Large intestine (tissue), 3 donors: ENCODE results near the gene INTS11. TPM values are rescaled to one million over a fixed set of nuclear protein-coding genes. Genes with fewer than 3 reads are reported as not detected.

Experiments
- DNase-seq, 2 donors: peaks; one replicate each; pipeline versions ENCODE4 v3.0.0 to v3.0.0-alpha.2; 2013
- H3K27ac ChIP-seq: one replicate; pipeline ENCODE4 v1.5.1; 2013; ENCODE audit warnings: low read length
- H3K27me3 ChIP-seq: 2 replicates; pipeline ENCODE4 v1.6.1; 2013; ENCODE audit warnings: low read length; ENCODE audit not compliant: control insufficient read depth, insufficient read depth
- H3K36me3 ChIP-seq: 2 replicates; pipeline ENCODE4 v1.6.1; 2013; ENCODE audit warnings: low read length; ENCODE audit not compliant: control insufficient read depth, insufficient read depth
- H3K4me1 ChIP-seq: one replicate; pipeline ENCODE4 v1.6.1; 2013; ENCODE audit warnings: low read length; ENCODE audit not compliant: control insufficient read depth, insufficient read depth
- H3K4me3 ChIP-seq: one replicate; pipeline ENCODE4 v1.5.1; 2013; ENCODE audit warnings: low read length
- H3K9me3 ChIP-seq: one replicate; pipeline ENCODE4 v1.6.1; 2013; ENCODE audit warnings: mild to moderate bottlenecking, low read depth, low read length, moderate library complexity; ENCODE audit not compliant: control insufficient read depth
- WGBS: methylation state at CpG from one replicate; pipeline ENCODE4 v1.1.5; 2013; ENCODE audit warnings: low lambda C conversion rate; ENCODE audit not compliant: insufficient coverage; 5-methylcytosine and 5-hydroxymethylcytosine counted together
- polyA plus RNA-seq: library from polyadenylated mRNA; unstranded; fragments of 120-200 nt; gene quantifications from one replicate; pipeline ENCODE4 v1.2.1, GENCODE V29; 2013

INTS11 gene
- polyA plus RNA-seq, 1 donor: 147 TPM

DNA sequence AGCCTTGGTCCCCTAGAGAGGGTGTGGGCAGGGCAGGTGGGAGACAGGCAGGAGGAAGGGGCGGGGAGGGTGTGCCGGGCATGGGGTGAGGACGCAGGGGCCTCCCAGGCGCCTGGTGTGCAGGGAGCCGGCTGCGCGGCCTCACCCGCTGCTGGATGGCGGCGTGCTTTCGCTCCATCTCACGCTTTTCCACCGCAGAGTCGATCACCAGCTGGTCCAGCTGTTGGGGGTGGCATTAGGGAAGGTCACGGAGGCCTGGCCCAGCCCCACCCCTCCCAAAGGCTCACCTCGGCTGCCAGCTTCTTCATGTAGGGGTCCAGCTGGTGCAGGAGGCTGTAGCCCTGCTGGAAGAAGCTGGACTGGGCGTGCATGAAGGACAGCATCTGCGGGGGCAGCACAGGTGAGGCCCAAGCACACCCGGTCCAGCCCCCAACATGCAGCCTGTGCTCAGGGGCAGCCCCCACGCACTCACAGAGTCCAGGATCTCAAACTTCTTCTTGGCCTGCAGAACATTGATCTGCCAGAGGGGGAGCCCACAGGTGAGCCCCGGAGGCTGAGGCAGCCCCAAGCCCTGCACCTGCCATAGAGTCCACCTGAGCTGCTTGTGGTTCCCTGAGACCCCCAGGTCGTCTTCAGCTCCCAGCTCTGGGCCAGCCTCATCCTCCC lies 24.6 kb downstream of the INTS11 start:
- Histone ChIP-seq H3K36me3 (peaks cover 29% of the 10 kb centered on the region), H3K4me3 (no peak overlapping the region), H3K9me3 (peaks cover 9% of the 10 kb centered on the region), H3K4me1 (peaks cover 15% of the 10 kb centered on the region), H3K27ac (no peak overlapping the region), H3K27me3 (no peaks in the 10 kb centered on the region)
- no CpG with 5 or more reads among the region's 22 CpGs for WGBS
- DNase-seq: no peak

DNA sequence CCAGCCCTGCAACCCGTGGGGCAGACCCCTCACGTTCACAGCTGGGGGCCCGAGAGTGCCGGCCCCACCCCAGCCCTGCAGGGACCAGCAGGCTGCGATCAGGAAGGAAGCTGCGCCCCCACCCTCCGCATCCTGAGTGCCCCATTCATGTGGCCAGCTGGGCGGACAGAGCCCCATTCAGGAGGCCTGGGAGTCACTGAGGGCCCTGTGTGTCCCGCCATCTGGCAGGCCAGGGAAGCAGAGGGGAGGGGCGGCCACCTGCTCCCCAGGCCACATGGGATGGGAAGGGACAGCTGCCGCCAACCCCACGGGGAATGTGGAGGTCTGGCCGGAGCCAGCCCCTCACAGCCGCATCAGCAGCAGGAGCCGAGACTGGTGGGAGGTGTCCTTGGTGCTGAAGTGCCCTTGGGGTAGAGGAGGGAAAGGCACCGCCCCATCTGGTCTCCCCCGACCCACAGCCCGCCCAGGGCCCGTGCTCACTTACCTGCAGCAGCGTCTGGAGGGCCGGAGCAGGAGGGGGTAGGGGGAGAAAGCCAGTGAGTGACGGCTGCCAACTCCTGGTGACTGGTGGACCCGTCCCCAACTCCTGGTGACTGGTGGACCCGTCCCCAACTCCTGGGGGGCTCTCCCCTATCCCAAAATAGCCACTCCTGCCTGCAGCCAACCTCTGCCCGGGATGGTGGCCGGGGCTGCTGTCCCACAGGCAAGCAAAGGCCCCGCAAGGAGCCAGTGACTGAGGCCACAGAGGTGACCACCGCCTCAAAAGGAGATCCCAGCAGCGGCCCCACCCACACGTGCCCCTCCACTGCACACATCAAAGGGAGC lies 25.4 kb downstream of the INTS11 start:
- peak in 1 of 2 donors; percentile 32 for DNase-seq
- Histone ChIP-seq H3K27ac (no peak overlapping the region), H3K9me3 (peaks cover 9% of the 10 kb centered on the region), H3K4me3 (no peak overlapping the region), H3K27me3 (no peaks in the 10 kb centered on the region), H3K4me1 (peaks cover 7% of the 10 kb centered on the region), H3K36me3 (peaks cover 32% of the 10 kb centered on the region)
- WGBS: no CpG with 5 or more reads among the region's 30 CpGs

DNA sequence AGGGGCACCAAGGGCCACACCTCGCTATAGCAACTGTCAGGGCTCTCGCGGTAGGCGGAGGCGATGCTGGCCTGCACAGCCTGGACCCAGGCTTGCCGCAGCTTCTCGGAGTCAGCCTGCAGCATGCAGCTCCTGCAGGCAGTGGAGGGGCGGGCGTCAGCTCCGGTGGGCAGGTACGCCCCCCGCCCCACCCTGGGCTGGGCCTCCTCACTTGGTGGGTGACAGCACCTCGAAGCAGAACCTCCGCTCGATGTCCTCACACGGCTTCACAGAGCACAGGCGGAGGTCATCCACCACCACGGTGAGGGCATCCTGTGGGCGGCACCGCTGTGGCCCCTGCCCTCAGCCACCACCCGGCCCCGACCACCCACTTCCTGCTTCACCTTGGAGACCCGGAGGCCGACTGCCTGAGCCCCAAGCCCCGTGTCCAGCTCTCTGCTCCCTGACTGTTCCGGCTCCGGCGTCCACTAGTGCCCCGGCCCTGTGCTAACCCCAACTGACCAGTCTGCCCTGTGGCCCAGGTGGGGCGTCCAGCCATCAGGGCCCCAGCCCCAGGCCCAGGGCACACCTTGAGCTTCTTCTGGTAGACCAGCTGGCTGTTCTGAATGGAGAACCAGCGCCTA lies 26.5 kb downstream of the INTS11 start:
- Histone ChIP-seq H3K9me3 (peaks cover 9% of the 10 kb centered on the region), H3K27ac (no peak overlapping the region), H3K36me3 (peaks cover 32% of the 10 kb centered on the region), H3K4me1 (no peaks in the 10 kb centered on the region), H3K4me3 (no peak overlapping the region), H3K27me3 (no peaks in the 10 kb centered on the region)
- no peak for DNase-seq
- no CpG with 5 or more reads among the region's 31 CpGs for WGBS

DNA sequence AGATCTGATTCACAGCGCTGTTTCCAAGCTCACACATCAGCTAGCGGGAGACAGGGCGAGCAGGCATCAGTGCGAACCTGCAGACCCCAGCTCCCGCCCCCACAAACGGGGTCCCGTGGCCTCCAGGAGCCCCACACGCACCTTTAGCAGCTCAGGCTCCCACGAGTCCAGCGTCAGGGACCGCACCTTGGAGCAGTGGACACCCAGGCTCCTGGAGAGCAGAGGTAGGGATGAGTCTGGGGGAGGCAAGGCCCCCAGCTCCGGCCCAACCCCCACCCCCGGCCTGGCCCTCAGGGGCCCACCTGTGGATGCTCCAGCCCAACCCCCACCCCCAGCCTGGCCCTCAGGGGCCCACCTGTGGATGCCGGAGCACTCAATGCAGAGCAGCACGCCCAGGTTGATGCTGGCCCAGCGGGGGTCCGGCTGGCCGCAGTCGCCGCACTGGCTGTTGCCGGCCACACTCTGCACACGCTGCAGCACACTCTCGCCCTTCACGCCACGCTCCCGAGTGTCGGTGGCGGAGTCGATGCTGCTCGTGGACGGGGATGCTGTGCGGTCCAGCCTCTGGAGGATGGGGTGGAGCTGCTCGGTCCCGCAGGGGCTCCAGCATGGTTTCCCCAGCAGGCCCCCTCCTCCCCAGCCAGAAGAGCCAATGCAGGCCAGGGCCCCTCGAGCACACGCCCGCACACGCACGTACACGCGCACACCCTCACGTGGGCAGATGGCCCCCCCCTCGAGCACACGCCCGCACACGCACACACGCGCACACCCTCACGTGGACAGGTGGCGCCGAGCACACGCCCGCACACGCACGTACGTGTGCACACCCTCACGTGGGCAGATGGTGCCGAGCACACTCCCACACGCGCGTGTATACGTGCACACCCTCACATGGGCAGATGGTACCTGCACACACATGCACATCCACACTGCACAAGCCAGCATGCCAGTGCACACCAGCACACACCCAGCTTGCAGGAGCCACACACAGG lies 28.1 kb downstream of the INTS11 start:
- no CpG with 5 or more reads among the region's 62 CpGs for WGBS
- Histone ChIP-seq H3K4me3 (no peak overlapping the region), H3K27me3 (no peaks in the 10 kb centered on the region), H3K4me1 (peaks cover 4% of the 10 kb centered on the region), H3K9me3 (peaks cover 9% of the 10 kb centered on the region), H3K27ac (no peak overlapping the region), H3K36me3 (peaks cover 36% of the 10 kb centered on the region)
- no peak for DNase-seq

DNA sequence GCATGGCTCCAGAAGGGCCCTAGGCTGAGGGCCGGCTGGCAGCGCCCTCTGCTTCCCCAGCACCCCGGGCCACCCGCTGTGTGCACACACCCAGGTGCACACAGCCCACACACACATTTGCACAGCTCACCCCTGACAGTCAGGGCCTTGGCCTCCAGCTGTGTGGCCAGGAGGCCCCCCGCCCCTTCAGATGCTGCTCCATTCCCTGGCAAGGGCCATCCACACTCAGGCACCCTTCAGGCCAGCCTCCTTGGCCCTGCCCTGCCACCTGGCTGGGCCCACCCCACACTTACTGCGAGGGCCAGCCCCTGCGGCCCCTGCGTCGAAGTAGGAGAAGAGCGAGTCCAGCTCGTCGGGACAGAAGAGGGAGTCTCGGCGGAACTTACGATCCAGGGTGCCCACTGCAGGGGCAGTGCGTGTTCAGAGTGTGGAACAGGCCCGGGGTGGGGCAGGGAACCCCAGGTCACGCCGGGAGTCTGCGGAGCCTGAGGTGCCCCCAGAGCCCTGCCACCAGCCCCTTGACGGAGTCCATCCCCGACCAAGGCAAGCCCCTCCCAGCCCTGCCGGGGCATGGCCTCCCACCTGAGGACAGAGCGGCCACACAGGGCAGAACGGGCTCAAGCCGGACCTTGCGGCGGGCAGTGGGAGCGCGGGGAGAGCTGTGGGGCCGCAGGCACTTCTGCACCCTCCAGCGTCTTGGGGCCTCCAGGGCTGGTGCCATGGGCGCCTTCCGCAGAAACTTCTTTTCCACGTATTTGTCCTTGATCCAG lies 29.1 kb downstream of the INTS11 start:
- no peaks in the 10 kb centered on the region for H3K27me3 ChIP-seq
- no CpG with 5 or more reads among the region's 35 CpGs for WGBS
- H3K27ac ChIP-seq: no peak overlapping the region
- no peak for DNase-seq
- peaks cover 35% of the 10 kb centered on the region for H3K36me3 ChIP-seq
- no peak overlapping the region for H3K4me3 ChIP-seq
- H3K9me3 ChIP-seq: peaks cover 9% of the 10 kb centered on the region
- H3K4me1 ChIP-seq: peaks cover 11% of the 10 kb centered on the region

DNA sequence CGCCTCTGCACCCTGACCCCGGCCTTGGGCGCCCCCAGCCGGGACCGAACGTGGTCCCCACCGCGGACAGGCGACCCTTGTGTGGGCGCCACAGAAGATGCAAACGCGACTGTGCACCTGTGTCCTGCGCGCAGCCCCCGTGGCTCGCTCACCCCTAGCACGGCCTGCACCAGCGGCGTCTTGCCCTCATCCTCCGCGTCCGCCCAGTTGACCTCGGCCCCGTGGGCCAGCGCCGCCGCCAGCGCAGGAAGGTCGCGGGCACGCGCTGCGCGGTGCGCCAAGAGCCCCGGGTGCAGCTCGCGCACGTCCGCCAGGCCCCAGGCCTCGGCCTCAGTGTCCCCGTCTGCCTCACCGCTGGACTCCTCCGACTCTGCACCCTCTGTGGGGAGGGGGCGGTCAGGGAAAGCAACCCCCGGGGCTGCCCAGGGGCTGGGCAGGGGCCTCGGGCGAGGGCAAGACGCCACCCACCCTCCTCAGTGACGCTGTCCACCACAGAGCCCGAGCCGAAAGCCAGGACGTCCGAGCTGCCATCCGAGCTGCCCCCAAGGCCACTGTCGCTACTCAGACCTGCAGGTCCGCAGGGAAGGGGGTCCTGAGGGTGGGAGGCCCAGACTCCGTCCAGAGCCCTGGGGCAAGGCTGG lies 30.1 kb downstream of the INTS11 start:
- Histone ChIP-seq H3K4me3 (no peak overlapping the region), H3K36me3 (peaks cover 31% of the 10 kb centered on the region), H3K9me3 (peaks cover 9% of the 10 kb centered on the region), H3K27me3 (no peaks in the 10 kb centered on the region), H3K27ac (no peak overlapping the region), H3K4me1 (peaks cover 13% of the 10 kb centered on the region)
- WGBS: no CpG with 5 or more reads among the region's 58 CpGs
- DNase-seq: no peak

DNA sequence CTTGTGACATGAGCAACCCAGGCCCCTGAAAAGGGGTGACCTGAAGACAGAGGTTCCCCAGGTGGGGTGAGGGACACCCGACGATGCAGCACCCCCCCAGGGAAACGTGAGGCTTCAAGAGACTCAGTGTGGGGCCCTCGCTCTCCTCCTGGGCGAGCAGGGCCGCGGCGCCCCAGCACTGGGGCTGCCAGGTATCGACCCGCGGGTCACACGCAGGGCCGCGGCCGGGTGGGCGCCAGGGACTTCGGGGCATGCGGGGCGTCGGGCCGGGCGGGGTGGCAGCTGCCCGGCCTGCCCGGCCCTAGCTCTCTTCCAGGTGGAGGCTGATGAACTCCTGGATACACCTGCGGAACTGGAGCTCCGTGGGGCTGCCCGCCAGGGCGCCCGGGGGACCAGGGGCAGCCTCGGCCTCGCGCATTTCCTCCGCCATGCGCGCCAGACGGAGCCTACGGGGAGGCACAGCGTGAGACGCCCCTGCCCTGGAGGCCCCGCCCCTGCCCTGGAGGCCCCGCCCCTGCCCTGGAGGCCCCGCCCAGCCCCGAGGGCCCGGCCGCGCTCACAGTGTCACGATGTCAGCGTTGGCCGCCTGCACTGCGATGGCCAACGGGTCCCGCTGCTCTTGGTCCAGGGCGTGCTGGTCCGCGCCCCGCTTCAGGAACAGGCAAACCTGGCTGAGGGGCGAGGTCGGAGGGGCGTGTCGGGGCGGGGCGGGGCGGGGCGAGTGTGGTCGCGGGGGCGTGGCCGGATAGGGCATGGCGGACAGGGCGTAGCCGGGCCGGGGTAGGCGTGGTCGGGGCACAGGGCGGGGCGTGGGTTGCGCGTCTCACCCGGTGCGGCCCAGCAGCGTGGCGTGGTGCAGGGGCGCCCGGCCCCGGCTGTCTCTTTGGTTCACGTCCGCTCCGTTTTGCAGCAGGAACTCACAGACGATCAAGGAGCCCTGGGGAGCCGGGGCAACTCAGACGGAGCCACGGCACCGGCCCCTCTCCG lies 30.9 kb downstream of the INTS11 start:
- Histone ChIP-seq H3K9me3 (peaks cover 9% of the 10 kb centered on the region), H3K4me3 (no peak overlapping the region), H3K4me1 (peaks cover 13% of the 10 kb centered on the region), H3K27ac (no peak overlapping the region), H3K36me3 (peaks cover 31% of the 10 kb centered on the region), H3K27me3 (no peaks in the 10 kb centered on the region)
- DNase-seq: no peak
- WGBS: no CpG with 5 or more reads among the region's 94 CpGs

DNA sequence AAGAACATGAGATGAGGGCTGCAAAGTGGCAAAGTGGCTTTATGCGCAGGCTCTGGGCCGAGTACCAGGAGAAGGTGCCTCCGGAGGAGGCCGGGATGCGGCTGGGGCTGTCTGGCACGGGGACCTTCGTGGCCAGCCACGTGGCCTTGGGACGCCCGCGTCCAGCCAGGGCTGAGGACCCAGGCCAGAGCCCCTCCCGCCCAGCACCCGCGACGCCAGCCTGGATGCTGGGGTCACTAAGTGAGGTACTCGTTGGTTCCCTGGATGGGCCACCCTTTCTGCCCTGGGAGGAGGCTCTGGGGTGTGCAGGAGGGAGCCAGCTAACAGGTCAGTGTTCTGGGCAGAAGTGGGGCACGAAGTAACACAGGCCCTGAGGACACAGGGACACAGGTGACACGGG lies 31.6 kb downstream of the INTS11 start:
- no peak overlapping the region for H3K27ac ChIP-seq
- no peak for DNase-seq
- H3K4me1 ChIP-seq: peaks cover 13% of the 10 kb centered on the region
- no peaks in the 10 kb centered on the region for H3K27me3 ChIP-seq
- no CpG with 5 or more reads among the region's 18 CpGs for WGBS
- H3K4me3 ChIP-seq: no peak overlapping the region
- peaks cover 28% of the 10 kb centered on the region for H3K36me3 ChIP-seq
- peaks cover 9% of the 10 kb centered on the region for H3K9me3 ChIP-seq
